Raji (cell line): ENCODE measurements around the gene CNNM3.

Experiments used
- POLR2A ChIP-seq: IDR thresholded peaks from 2 replicates; pipeline ENCODE4 v1.6.1; 2011; ENCODE audit warnings: low read depth, low read length, control low read depth; ENCODE audit not compliant: insufficient read depth

The CNNM3 gene

GRCh38 chr2:96860065-96861029 is 44.3 kb downstream of the CNNM3 start:
- TF ChIP-seq POLR2A = no peak

GRCh38 chr2:96861074-96861473 is 45.0 kb downstream of the CNNM3 start:
- no peak for TF ChIP-seq POLR2A

- TF ChIP-seq POLR2A = no peak
Measured at GRCh38 chr2:96863575-96864342, 47.7 kb downstream of the CNNM3 start.

GRCh38 chr2:96864343-96865091 is 48.4 kb downstream of the CNNM3 start:
- TF ChIP-seq POLR2A = no peak

GRCh38 chr2:96865654-96866053 is 49.6 kb downstream of the CNNM3 start:
- no peak for TF ChIP-seq POLR2A

- no peak for TF ChIP-seq POLR2A
Measured at GRCh38 chr2:96866149-96866548, 50.1 kb downstream of the CNNM3 start.

GRCh38 chr2:96866586-96866985 is 50.5 kb downstream of the CNNM3 start:
- no peak for TF ChIP-seq POLR2A

- no peak for TF ChIP-seq POLR2A
Measured at GRCh38 chr2:96866986-96867755, 51.1 kb downstream of the CNNM3 start.

- TF ChIP-seq POLR2A = no peak
Measured at GRCh38 chr2:96867756-96868554, 51.9 kb downstream of the CNNM3 start.

GRCh38 chr2:96868555-96869280 is 52.6 kb downstream of the CNNM3 start:
- no peak for TF ChIP-seq POLR2A

GRCh38 chr2:96869281-96869821 is 53.3 kb downstream of the CNNM3 start:
- TF ChIP-seq POLR2A = no peak

GRCh38 chr2:96869822-96870625 is 54.0 kb downstream of the CNNM3 start, which contains the start of gene SEMA4C:
Gene SEMA4C (minus strand): TSS chr2:96870080. CDS start chr2:96867886, 2,194 bp downstream.
- no peak for TF ChIP-seq POLR2A
